GM12892 (cell line): Measurements from ENCODE around the gene CHRNG.

ENCODE experiments used
- DNase-seq: peaks from one replicate; pipeline ENCODE4 v3.0.0; 2011; ENCODE audit not compliant: insufficient read length
- FAIRE-seq: peaks from 2 replicates; lab custom pipeline; 2011; peaks lifted over from hg19 to GRCh38; lab: Jason Lieb, UNC
- POLR2A ChIP-seq: IDR thresholded peaks from 2 replicates; pipeline ENCODE4 v1.6.1; 2011; ENCODE audit warnings: low read depth, low read length, control low read depth
- POLR2AphosphoS5 ChIP-seq: IDR thresholded peaks from 2 replicates; pipeline ENCODE4 v1.6.1; 2011; ENCODE audit warnings: low read depth, low read length, control low read depth
- TAF1 ChIP-seq: IDR thresholded peaks from 2 replicates; pipeline ENCODE4 v1.6.1; 2011; ENCODE audit warnings: low read depth, mild to moderate bottlenecking, control low read depth, low read length, borderline replicate concordance

The CHRNG gene

GRCh38 chr2:232496501-232497270 lies 42.8 kb upstream of the CHRNG start:
- FAIRE-seq (no peak), DNase-seq (no peak)
- TF ChIP-seq TAF1 (no peak), POLR2AphosphoS5 (no peak), POLR2A (no peak)

- DNase-seq (no peak), FAIRE-seq (no peak)
- TF ChIP-seq POLR2A (no peak), POLR2AphosphoS5 (no peak), TAF1 (no peak)
Observed at GRCh38 chr2:232497348-232497747, 42.1 kb upstream of the CHRNG start.

GRCh38 chr2:232498452-232498851 lies 41.0 kb upstream of the CHRNG start:
- TF ChIP-seq TAF1 (no peak), POLR2A (no peak), POLR2AphosphoS5 (no peak)
- FAIRE-seq = no peak

GRCh38 chr2:232501331-232501771 lies 38.1 kb upstream of the CHRNG start:
- DNase-seq (no peak), FAIRE-seq (no peak)
- TF ChIP-seq POLR2AphosphoS5 (no peak), POLR2A (no peak), TAF1 (no peak)

More at GRCh38 chr2:232498452-232498851, 41.0 kb upstream of the CHRNG start:
- DNase-seq = no peak

GRCh38 chr2:232501794-232502390 lies 37.6 kb upstream of the CHRNG start:
- FAIRE-seq (no peak), DNase-seq (no peak)
- TF ChIP-seq POLR2A = no peak
- TF ChIP-seq TAF1 = no peak
- TF ChIP-seq POLR2AphosphoS5 = no peak

GRCh38 chr2:232502511-232502910 lies 37.0 kb upstream of the CHRNG start:
- no peak for TF ChIP-seq POLR2AphosphoS5
- TF ChIP-seq POLR2A = no peak
- no peak for TF ChIP-seq TAF1
- FAIRE-seq (no peak), DNase-seq (no peak)

- TF ChIP-seq TAF1 (no peak), POLR2AphosphoS5 (no peak), POLR2A (no peak)
- DNase-seq (no peak), FAIRE-seq (no peak)
Observed at GRCh38 chr2:232502911-232503808, 36.3 kb upstream of the CHRNG start.

- DNase-seq (no peak), FAIRE-seq (no peak)
- TF ChIP-seq POLR2A = no peak
- TF ChIP-seq POLR2AphosphoS5 = no peak
- TF ChIP-seq TAF1 = no peak
Observed at GRCh38 chr2:232503809-232504323, 35.6 kb upstream of the CHRNG start.

GRCh38 chr2:232504438-232504837 lies 35.1 kb upstream of the CHRNG start:
- DNase-seq (no peak), FAIRE-seq (no peak)
- TF ChIP-seq POLR2A (no peak), TAF1 (no peak), POLR2AphosphoS5 (no peak)

GRCh38 chr2:232505856-232506255 lies 33.6 kb upstream of the CHRNG start:
- DNase-seq (no peak), FAIRE-seq (no peak)
- TF ChIP-seq POLR2A (no peak), TAF1 (no peak), POLR2AphosphoS5 (no peak)

- DNase-seq (no peak), FAIRE-seq (no peak)
- no peak for TF ChIP-seq TAF1
- TF ChIP-seq POLR2AphosphoS5 = no peak
- no peak for TF ChIP-seq POLR2A
Observed at GRCh38 chr2:232506709-232507108, 32.8 kb upstream of the CHRNG start.
